ENCODE measurements around the gene CCL17. TPM values are rescaled to one million over a fixed set of nuclear protein-coding genes. Genes with fewer than 3 reads are reported as not detected.

The CCL17 gene
- total RNA-seq, 2 donors from 2014 or later: not detected

GRCh38 chr16:57447186-57447962, 42.8 kb downstream of the CCL17 start, which contains the start of the genes CIAPIN1 and COQ9:
Gene CIAPIN1 (minus strand): TSS chr16:57447385. CDS start chr16:57440928, 6,457 bp downstream.
Gene COQ9 (plus strand): TSS chr16:57447479. CDS start chr16:57447506, 27 bp downstream.
- no peaks in the 10 kb centered on the region for H3K27me3 ChIP-seq
- H3K9me3 ChIP-seq: no peaks in the 10 kb centered on the region
- H3K36me3 ChIP-seq: peaks cover 16% of the 10 kb centered on the region
- peak within 1 kb of the TSS; percentile 95 to 98 for H3K4me3 ChIP-seq
- H3K4me1 ChIP-seq: peaks cover 0 to 44% of the 10 kb centered on the region in 2 donors
- H3K27ac ChIP-seq: peak within 1 kb of the TSS; percentile 96 to 98
- TF ChIP-seq CTCF (IDR thresholded peaks at IDR 0.05): peak in 1 of 2 donors; percentile 17
- DNase-seq (ENCODE audit: low spot score): peak; percentile 92

GRCh38 chr16:57452021-57452420, 47.5 kb downstream of the CCL17 start:
- H3K27ac ChIP-seq: no peak overlapping the region
- H3K27me3 ChIP-seq: no peaks in the 10 kb centered on the region
- no peak for DNase-seq (ENCODE audit: low spot score)
- H3K4me1 ChIP-seq: peaks cover 0 to 22% of the 10 kb centered on the region in 2 donors
- no peak for TF ChIP-seq CTCF (IDR thresholded peaks at IDR 0.05)
- H3K9me3 ChIP-seq: no peaks in the 10 kb centered on the region
- no peak overlapping the region for H3K4me3 ChIP-seq
- peaks cover 63% of the 10 kb centered on the region for H3K36me3 ChIP-seq

- peak; percentile 99 for TF ChIP-seq CTCF (IDR thresholded peaks at IDR 0.05)
- H3K27me3 ChIP-seq: no peaks in the 10 kb centered on the region
- peaks cover 65% of the 10 kb centered on the region for H3K36me3 ChIP-seq
Measured at GRCh38 chr16:57462209-57462977, 57.8 kb downstream of the CCL17 start, which contains the start of gene POLR2C. Gene POLR2C (plus strand): TSS chr16:57462679. CDS start chr16:57462725, 46 bp downstream.

GRCh38 chr16:57462978-57463362, 58.4 kb downstream of the CCL17 start:
- Histone ChIP-seq H3K36me3 (peaks cover 62% of the 10 kb centered on the region), H3K27me3 (no peaks in the 10 kb centered on the region), H3K9me3 (no peaks in the 10 kb centered on the region), H3K4me1 (peaks cover 0 to 13% of the 10 kb centered on the region in 2 donors), H3K27ac (peak overlapping the region; percentile 75 to 91), H3K4me3 (peak overlapping the region; percentile 77 to 99)
- no peak for TF ChIP-seq CTCF (IDR thresholded peaks at IDR 0.05)
- no peak for DNase-seq (ENCODE audit: low spot score)

More at GRCh38 chr16:57462209-57462977, 57.8 kb downstream of the CCL17 start, which contains the start of gene POLR2C:
- peak; percentile 90 for DNase-seq (ENCODE audit: low spot score)
- Histone ChIP-seq H3K4me3 (peak within 1 kb of the TSS; percentile 77 to 99), H3K4me1 (peaks cover 0 to 13% of the 10 kb centered on the region in 2 donors), H3K9me3 (no peaks in the 10 kb centered on the region), H3K27ac (peak within 1 kb of the TSS; percentile 75 to 91)

GRCh38 chr16:57464523-57464922, 60.0 kb downstream of the CCL17 start:
- Histone ChIP-seq H3K27ac (no peak overlapping the region), H3K4me1 (peaks cover 0 to 13% of the 10 kb centered on the region in 2 donors), H3K36me3 (peaks cover 62% of the 10 kb centered on the region), H3K27me3 (no peaks in the 10 kb centered on the region), H3K9me3 (no peaks in the 10 kb centered on the region), H3K4me3 (no peak overlapping the region)
- TF ChIP-seq CTCF (IDR thresholded peaks at IDR 0.05): no peak
- DNase-seq (ENCODE audit: low spot score): no peak

Other genes starting within 250 kb of the CCL17 start
- 10 to 100 TPM; 55.7 to 79.0 TPM for gene PSME3IP1, start 218.7 kb upstream of the CCL17 start, total RNA-seq
- gene RSPRY1, start 218.4 kb upstream of the CCL17 start, total RNA-seq: 10 to 100 TPM; 17.0 to 17.2 TPM
- 10 to 100 TPM; 56.4 to 80.4 TPM for gene ARL2BP, start 159.5 kb upstream of the CCL17 start, total RNA-seq
- 10 to 100 TPM; 14.4 to 22.4 TPM for gene PLLP, start 120.1 kb upstream of the CCL17 start, total RNA-seq
- under 1 TPM in 1 of 2 donors, not detected in 1; 0.08 TPM for gene CCL22, start 46.0 kb upstream of the CCL17 start, total RNA-seq
- 10 to 100 TPM; 17.1 to 17.8 TPM for gene CX3CL1, start 32.3 kb upstream of the CCL17 start, total RNA-seq
- gene CIAPIN1, start 42.6 kb downstream of the CCL17 start, total RNA-seq: 10 to 100 TPM; 33.0 to 34.4 TPM
- gene COQ9, start 42.7 kb downstream of the CCL17 start, total RNA-seq: 100 to 1,000 TPM; 106 to 153 TPM
- 10 to 100 TPM; 76.8 to 86.3 TPM for gene POLR2C, start 57.9 kb downstream of the CCL17 start, total RNA-seq
- gene DOK4, start 81.7 kb downstream of the CCL17 start, total RNA-seq: 10 to 100 TPM; 15.2 to 34.2 TPM
- 10 to 100 TPM; 11.2 to 15.1 TPM for gene CCDC102A, start 131.8 kb downstream of the CCL17 start, total RNA-seq
- gene ADGRG5, start 137.9 kb downstream of the CCL17 start, total RNA-seq: under 1 TPM; 0.08 to 0.44 TPM
- gene ADGRG1, start 223.9 kb downstream of the CCL17 start, total RNA-seq: 10 to 100 TPM; 12.6 to 25.5 TPM